GM21381 (cell line): ENCODE measurements around the gene RILPL1.
"Not testable (repeated sequence)": the region's sequence is repeated elsewhere in the genome, so short reads cannot be mapped to it uniquely, and the experiment has no call there.

Experiments
- ATAC-seq: cut with Tn5 transposase; IDR thresholded peaks from one replicate; pipeline ENCODE4 v1.9.1; 2021; ENCODE audit warnings: mild to moderate bottlenecking, moderate library complexity; ENCODE audit not compliant: unreplicated experiment

Gene RILPL1

DNA sequence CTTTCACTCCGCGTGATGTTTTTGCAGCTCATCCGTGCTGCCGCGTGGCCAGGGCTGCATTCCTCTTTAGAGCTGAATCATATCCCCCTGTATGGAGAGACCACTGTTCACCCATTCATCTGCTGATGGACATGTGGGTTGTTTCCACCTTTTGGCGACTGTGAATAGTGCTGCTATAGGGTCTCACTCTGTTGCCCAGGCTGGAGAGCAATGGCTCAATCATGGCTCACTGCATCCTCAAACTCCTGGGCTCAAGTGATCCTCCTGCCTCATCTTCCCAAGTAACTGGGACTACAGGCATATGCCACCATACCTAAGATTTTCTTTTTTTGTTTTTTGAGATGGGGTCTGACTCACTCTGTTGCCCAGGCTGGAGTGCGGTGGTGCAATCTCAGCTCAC is 36.5 kb downstream of the RILPL1 start:
- no peak for ATAC-seq

DNA sequence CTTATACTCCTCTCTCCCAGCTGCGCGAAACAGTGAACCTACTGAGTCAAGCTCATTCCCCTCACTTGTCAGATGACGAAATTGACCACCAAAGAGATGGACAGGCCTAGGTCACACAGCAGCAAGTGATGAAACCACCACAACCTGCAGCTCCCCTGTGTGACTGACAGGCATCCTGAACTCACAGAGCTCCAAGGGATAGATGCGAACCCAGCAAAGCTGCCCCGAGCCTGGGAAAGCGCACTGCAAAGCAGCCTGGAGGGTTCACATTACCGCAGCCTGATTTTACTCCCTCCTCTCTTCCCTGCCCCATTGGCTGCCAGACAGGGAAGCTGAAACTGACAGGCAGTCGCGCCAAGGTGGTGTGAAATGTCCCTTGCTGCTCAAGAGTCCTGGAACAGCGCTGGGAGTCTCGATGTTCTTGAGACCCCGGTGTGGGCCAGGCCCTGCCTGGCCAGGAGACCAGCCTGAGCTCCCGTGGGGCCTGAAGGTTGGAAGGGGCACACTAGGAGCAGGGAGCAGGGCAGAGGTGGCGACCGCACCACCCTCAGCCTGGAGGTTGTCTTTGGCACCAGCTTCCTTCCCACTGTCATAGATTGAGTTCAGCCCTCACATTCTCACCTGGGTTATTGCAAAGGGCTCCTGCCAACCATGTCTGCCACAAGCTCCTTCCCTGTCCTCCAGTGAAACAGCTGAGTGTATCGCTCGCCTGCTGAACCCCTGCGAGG is 39.2 kb downstream of the RILPL1 start:
- ATAC-seq = no peak

DNA sequence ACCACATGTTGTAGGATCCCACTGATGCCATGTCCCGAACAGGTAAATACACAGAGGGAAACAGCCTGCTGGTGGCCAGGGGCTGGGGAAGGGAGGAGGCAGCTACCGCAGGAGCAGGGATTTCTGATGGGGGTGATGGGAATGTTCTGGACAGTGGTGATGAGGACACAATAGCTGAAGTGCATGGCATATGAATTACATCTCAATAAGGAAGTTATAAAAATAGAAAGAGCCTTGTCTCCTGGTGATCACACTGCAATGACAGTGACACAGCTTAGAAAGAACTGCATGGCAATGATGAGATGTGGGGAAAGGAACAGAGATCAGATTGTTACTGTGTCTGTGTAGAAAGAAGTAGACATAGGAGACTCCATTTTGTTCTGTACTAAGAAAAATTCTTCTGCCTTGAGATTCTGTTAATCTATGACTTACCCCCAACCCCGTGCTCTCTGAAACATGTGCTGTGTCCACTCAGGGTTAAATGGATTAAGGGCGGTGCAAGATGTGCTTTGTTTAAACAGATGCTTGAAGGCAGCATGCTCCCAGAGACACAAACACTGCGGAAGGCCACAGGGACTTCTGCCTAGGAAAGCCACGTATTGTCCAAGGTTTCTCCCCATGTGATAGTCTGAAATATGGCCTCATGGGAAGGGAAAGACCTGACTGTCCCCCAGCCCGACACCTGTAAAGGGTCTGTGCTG is 41.0 kb downstream of the RILPL1 start:
- not testable (repeated sequence) for ATAC-seq

DNA sequence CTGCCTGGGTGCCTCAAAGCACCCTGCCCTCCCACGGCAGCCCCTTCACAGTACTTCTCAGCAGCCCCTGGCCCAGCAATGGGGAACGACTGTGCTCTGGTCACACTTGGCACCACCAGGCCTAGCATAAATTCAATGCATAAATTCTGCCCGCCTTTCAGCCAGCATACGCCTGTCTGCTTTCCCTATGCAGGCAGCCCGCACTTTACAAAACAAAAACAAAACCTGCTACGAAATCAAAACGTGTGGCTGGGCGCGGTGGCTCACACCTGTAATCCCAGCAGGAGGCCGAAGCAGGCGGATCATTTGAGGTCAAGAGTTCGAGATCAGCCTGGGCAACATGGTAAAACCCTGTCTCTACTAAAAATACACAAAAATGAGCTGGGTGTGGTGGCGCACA is 42.0 kb downstream of the RILPL1 start:
- no peak for ATAC-seq

DNA sequence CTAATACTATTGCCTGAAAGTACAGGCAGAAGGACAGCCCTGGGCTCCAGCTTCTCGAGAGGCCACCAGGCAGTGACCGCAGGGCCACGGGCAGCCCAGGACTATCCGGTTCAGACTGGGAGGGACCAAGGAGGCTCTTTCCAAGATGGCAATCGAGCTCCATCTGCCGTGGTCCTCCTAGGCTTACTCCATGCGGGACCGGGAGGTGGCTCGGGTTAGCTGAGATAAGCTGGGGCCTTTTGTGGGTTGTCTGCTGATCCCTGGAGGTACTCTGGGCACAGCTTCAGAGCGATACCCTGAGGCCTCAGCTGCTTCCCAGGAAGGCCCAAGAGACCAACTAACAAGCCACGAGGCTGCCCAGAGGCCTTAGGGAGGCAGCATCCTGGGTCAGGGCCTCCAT is 42.5 kb downstream of the RILPL1 start:
- ATAC-seq = no peak

DNA sequence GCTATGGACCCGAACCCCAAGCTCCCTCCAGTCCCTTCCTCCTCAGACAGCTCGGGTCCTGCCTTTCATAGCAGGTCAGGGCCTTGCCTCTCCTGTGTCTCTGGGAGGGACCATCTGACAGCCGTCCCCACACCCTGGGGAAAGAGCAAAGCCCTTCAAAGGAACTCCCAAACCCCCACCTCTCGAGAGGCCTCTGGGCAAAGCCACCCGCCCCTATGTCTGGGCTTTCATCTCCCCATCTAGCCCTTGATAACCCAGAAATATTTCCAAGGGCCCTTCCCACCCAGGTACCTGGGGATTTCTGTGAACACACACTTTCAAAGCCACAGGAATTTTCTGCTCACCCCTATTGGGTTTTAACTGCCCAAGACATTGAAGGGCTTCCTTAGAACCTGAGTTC is 43.4 kb downstream of the RILPL1 start:
- ATAC-seq = no peak

DNA sequence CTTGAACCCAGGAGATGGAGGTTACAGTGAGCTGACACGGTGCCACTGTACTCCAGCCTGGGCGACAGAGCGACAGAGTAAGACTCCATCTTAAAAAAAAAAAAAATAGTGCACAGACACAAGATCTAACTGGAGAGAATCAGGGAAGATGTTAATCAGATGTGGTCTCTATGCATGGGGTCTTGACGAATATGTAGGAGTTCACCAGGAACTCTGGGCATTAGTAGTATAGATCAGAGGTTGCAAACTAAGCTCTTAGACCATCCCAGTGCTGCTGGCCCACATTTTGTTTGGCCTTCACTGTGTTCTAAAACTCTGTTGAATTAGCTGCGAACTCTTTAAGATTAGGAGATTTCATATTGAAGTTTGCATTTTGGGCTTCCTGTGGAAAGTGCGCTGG is 43.9 kb downstream of the RILPL1 start:
- no peak for ATAC-seq

DNA sequence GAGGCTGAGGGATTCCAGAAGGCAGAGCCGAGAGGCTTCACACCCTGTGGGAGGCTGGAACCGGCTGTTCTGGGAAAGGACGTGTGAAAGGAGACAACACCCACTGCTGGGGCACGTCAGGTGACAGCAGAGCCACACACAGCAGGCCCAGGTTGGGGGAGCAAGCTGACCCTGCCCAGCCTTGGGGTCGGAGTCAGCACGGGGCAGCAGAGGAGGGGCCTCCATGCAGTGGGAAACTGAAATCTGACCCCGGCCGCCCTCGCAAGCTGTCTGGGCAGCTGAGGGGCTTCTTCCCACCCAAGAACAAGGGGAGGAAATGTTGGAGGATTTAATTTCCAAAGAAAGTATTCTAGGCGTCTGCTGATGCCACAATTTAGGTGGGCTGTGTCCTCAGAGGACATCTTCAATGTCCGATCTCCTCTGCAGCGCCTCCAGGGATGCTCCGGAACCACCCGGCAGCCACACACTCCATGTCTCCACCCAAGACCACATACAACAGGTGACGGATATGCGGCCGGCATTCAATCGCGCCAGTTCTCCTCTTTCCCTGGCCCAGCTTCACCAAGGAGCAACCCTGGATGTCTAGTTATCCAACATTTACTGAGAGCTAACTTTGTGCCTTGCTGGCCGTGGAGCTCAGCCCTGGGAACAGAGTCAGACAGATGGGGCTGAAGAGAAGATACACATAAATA is 44.8 kb downstream of the RILPL1 start:
- ATAC-seq = no peak

DNA sequence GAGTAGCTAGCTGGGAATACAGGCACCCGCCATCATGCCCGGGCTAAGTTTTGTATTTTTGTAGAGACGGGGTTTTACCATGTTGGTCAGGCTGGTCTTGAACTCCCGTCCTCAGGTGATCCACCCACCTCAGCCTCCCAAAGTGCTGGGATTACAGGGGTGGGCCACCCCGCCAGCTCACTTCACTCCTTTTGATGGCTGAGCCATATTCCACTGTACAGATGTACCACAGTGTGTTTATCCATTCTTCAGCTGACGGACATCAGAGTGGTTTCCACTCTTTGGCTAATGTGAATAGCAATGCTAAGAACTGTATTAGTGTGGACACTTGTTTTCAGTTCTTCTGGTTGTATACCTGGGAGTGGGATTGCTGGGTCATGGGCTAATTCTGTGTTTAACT is 46.1 kb downstream of the RILPL1 start:
- ATAC-seq = no peak

DNA sequence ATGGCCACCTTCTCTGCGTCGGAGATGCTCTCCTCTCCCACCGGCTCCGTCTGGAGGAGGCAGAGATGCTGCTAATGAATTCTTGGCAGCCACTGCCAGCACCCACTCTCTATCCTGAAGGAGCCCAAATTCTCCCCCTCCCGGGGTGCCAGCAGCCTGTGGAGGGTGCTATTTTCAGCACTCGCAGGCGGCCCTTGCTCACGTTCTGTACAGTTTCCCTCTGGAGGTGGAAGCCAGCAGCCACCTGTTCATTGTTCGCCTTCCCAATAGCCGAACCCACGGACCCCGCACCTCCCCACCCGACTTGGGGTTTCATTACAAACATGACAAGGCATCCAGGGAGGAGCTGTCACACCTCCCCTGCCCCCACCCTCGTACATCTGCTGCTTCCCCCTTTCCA is 47.8 kb downstream of the RILPL1 start:
- no peak for ATAC-seq

DNA sequence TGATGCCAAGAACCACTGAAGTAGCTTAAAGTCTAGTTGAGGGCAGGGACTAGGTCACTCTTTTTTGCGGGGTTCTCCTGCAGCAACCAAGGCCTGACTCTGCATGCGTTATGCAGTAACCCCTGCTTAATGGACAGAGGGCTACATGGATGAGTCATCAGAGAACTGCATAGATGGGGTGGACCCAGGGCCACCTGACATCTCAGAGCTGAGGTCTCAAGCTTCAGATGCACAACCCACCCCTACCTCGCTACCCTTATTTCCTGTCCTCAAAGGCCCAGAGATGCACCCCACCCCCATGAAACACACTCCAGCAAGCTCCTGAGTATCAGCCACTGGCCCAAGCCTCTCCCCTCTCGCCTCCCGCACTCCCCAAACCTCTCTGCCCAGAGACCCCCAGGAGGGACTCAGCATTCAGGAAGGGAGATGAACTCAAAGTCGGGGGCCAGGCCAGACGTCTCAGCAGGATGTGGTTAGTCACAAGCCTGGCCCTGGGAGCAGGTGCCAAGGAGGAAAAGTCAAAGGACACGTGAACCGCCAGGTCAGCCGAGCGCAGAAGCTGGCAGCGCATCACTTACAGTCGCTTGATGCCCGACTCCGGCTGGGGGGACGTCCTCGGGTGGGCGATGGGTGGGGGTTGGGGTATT is 49.8 kb downstream of the RILPL1 start:
- no peak for ATAC-seq

DNA sequence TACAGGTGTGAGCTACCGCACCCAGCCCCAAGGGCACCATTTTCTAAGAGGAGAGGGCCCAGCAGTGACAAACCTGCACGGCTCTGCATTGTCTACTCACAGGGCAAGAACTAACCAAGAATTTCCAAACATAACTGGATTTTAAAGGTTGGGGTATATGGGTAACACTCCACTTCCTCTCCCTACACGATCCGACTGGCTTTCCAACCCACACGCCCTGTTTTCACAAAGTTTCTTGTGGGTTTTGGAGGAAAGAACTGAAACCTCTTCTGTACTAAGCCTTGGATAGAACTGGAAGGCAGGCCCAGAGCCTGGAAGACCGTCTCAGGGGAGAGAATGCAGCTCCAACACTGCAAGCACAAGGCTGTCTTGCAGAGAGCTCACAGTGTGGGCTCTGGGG is 50.6 kb downstream of the RILPL1 start:
- no peak for ATAC-seq

DNA sequence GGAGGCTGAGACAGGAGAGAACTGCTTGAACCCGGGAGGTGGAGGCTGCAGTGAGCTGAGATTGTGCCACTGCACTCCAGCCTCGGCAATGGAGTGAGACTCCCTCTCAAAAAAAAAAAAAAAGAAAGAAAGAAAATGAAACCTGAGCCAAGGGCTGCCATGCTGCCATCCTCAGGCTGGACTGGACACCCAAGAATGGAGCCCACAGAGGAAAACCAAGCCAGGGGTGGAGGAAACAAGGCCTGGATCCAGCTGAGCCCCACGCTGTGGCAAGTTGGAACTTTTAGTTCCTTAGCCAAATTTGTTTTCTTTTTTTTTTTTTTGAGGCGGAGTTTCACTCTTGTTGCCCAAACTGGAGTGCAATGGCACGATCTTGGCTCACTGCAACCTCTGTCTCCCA is 52.3 kb downstream of the RILPL1 start:
- not testable (repeated sequence) for ATAC-seq

DNA sequence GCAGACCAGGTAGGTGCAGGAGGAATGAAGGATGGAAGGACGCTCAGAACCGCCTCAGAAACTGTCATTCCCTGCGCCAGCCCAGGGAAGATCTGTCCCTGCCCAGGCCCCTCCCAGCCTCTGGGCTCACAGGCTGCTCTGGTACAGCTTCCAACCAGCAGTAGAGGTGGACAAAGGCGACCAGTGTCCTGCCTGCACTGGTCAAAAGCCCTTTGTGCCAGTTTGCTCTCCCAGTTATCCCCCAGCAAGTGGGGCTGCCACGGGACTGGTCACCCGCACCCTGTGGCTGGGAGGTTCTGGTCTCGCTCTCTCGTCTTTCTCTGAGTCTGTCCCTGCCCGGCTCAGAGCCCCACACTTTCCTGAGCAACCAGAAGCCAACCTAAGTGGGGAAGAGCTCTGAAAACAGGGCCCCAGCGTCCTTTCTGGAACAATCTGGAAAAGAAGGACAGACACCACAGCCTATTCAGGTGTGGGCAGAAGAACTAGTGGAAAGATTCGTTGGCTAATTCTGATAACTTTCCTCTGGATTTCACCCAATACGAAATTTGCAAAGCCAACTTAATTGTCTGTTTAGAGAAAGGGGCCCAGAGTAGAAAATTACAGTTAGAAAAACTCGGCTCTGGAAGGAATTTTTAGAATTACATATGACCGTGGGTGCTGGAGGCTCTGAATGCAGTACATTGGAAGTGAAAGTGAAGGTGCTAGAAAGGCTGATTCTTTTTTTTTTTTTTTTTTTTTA is 53.9 kb downstream of the RILPL1 start:
- ATAC-seq = no peak

DNA sequence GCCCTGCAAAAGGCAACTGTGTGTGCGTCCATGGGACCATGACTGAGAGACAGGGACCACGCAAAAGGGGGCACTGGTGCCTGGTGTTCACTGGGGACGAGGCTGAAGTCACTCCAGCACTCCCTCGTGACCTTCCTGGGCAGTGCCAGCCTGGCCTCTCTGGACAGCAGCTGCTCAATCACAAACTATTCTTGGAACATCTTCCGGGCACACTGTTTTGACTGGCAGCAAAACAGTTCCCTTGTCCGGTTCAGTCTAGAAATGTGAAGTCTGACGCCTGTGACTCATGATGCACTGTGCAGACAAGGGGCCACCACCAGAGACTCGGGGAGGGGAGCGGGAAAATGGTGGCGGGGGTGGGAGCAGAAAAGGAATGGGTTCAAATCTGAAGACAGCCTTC is 54.8 kb downstream of the RILPL1 start:
- no peak for ATAC-seq

DNA sequence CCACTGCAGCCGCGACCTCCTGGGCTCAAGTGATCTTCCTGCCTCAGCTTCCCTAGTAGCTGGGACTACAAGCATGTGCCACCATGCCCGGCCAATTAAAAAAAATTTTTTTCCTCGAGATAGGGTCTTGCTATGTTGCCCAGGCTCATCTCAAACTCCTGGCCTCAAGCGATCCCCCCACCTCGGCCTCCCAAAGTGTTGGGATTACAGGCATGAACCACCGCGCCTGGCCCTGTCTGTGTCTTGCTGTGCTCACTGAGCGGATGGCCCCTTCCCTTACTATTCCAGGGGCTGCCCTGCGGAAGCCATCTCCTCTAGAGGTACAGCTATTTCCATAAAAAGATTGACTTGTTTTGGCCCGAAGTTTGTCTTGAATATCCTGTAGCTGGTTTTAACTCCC is 55.5 kb downstream of the RILPL1 start:
- no peak for ATAC-seq

DNA sequence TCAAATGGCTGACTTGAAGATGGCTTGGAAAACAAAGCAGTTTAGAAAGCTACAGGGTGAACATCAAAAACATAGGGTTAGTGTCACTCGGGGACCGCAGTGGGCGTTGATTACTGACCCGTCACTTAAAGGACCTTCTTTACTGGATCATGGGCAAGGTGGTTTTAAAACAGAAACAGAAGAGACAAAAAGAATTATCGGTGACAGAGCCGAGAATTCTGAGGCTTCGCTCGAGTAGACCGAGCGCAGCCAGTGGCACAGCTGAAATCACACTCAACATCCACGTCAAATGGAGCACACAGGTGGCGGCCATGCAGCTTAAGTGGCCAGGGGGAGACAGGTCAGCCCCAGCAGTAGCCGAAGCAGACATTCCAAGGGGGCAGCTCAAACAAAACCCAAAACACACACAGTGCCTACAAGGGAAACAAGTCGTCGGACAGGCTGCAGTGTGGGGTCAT is 58.2 kb downstream of the RILPL1 start:
- no peak for ATAC-seq

DNA sequence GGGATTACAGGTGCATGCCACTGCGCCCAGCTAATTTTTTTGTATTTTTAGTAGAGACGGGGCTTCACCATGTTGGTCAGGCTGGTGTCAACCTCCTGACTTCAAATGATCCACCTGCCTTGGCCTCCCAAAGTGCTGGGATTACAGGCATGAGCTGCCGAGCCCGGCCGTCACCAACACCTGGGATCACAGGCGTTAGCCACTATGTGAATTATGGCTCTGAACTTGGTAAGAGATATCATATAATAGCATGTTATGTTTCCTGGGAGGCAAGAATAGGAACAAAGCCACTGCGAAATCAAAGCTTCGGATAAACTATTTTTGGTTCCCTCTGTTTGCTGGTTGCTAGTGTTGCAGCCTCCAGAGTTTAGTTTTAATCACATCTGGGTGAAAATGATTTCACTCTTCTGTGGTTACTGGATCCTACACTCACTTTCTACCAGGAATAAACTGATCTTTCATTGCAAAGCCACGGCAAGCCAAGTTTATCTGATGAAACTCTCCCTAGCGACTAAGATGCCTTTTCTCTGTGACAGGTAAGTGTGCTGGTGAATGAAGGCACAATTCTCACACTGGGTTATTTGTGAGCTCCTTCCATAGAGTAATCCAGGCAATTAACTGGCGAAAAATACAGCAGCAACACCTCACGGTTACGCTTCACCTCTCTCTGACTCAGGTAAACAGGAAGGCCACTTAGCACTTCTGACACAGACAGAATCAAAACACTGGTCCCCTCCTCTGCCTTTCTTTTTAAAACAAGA is 58.9 kb downstream of the RILPL1 start:
- no peak for ATAC-seq

DNA sequence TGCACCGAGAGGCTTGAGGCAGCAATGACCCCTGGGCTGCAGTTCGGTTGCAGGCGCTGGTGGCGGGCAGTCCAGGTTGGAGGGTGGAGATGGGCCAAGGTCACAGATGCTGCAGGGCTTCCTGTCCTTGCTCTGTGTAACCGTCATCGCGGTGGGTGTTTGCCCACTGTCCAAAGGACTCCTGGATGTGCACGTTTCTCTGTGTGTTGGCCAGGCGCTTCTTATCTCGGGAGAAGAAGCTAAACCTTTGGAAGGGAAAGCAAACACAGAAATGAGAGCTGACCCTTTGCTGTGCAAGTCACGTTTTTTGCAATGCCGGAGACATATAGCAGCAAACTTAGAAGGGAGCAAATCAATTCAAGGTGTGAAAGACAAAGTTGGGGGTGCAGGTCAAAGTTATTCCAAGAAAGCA is 61.1 kb downstream of the RILPL1 start:
- no peak for ATAC-seq
